Measurements from ENCODE around the gene TMEM255B. TPM values are rescaled to one million over a fixed set of nuclear protein-coding genes. Genes with fewer than 3 reads are reported as not detected.

Gene TMEM255B
- total RNA-seq, 1 donor from 2014 or later, result 0.89 TPM

DNA sequence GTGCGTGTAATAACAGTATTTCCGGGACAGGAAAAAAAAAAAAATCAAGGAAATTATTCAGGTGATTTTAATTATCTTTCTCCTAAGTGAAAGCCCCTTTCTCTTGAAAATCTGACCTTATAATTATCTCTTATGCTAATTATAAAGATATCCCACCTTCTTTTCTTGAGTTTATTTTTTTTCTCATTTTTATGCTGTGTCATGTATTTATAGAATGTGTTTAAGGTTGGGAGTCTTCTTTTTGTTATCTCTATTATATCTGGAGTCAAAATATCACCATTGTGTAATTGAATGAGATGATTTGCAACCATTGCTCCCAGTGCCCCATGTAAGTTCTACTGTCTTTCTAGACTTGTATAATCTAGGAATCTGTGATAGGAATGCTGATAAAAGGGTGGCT is 3.0 kb downstream of the TMEM255B start:
- Mint-ChIP-seq H3K27me3 (ENCODE audit: unreplicated experiment) (peaks cover 28% of the 10 kb centered on the region), H3K36me3 (ENCODE audit: unreplicated experiment) (no peaks in the 10 kb centered on the region)

DNA sequence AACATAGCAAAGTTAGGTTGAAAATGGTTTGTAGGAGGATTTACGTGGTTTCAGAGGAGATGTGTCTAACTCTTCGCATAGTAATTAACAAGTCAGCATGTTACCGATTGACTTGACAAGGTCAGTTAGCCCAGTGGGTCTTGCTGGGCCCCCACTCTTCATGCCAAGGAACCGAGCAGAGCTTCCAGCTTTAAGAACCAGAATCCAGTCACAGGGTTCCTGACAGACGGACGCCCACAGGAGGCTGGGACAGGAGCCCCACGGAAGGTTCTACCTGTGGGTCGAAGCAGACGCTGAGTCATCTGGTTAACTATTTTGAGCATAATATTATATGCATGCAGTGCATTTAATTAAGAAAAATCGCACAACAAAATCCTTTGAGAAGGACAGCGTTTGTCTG is 3.5 kb downstream of the TMEM255B start:
- H3K27ac Mint-ChIP-seq (ENCODE audit: unreplicated experiment), result no peak overlapping the region
- no peak overlapping the region for H3K4me3 Mint-ChIP-seq (ENCODE audit: unreplicated experiment)
- H3K4me1 Mint-ChIP-seq (ENCODE audit: unreplicated experiment), result peaks cover 17% of the 10 kb centered on the region
- no peak for DNase-seq (ENCODE audit: extremely low spot score, unreplicated experiment)
- H3K27me3 Mint-ChIP-seq (ENCODE audit: unreplicated experiment), result peaks cover 28% of the 10 kb centered on the region
- TF ChIP-seq, protein P1, sequence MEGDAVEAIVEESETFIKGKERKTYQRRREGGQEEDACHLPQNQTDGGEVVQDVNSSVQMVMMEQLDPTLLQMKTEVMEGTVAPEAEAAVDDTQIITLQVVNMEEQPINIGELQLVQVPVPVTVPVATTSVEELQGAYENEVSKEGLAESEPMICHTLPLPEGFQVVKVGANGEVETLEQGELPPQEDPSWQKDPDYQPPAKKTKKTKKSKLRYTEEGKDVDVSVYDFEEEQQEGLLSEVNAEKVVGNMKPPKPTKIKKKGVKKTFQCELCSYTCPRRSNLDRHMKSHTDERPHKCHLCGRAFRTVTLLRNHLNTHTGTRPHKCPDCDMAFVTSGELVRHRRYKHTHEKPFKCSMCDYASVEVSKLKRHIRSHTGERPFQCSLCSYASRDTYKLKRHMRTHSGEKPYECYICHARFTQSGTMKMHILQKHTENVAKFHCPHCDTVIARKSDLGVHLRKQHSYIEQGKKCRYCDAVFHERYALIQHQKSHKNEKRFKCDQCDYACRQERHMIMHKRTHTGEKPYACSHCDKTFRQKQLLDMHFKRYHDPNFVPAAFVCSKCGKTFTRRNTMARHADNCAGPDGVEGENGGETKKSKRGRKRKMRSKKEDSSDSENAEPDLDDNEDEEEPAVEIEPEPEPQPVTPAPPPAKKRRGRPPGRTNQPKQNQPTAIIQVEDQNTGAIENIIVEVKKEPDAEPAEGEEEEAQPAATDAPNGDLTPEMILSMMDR (IDR thresholded peaks at IDR 0.05), result no peak
- no peaks in the 10 kb centered on the region for H3K36me3 Mint-ChIP-seq (ENCODE audit: unreplicated experiment)
- H3K9me3 Mint-ChIP-seq (ENCODE audit: unreplicated experiment), result no peaks in the 10 kb centered on the region

More for the DNA sequence above, 3.0 kb downstream of the TMEM255B start:
- Mint-ChIP-seq H3K27ac (ENCODE audit: unreplicated experiment) (no peak overlapping the region), H3K4me1 (ENCODE audit: unreplicated experiment) (peaks cover 17% of the 10 kb centered on the region), H3K4me3 (ENCODE audit: unreplicated experiment) (no peak overlapping the region), H3K9me3 (ENCODE audit: unreplicated experiment) (no peaks in the 10 kb centered on the region)
- TF ChIP-seq, protein P1 (IDR thresholded peaks at IDR 0.05), result no peak
- DNase-seq (ENCODE audit: extremely low spot score, unreplicated experiment), result no peak

DNA sequence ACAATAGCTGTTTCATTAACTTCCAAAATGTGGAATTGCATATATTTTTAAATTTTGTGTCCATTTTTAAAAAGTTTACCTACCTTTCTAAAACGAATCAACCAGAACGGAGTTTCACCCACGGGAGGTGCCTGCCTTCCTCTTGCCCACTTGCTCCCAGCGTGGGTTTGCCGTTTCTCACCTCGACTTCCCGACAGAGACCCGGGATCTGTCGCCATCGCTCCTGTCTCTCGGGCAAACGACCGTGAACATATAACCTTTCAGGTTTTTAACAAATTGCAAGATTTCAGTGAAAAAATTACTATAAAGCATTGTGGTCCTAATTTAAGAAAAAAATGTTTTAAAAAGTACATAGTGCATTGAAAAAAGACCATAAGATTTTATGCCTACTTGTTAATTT is 4.2 kb downstream of the TMEM255B start:
- no peak for DNase-seq (ENCODE audit: extremely low spot score, unreplicated experiment)
- Mint-ChIP-seq H3K4me1 (ENCODE audit: unreplicated experiment) (peaks cover 17% of the 10 kb centered on the region), H3K27me3 (ENCODE audit: unreplicated experiment) (peaks cover 28% of the 10 kb centered on the region), H3K9me3 (ENCODE audit: unreplicated experiment) (no peaks in the 10 kb centered on the region), H3K36me3 (ENCODE audit: unreplicated experiment) (no peaks in the 10 kb centered on the region), H3K4me3 (ENCODE audit: unreplicated experiment) (no peak overlapping the region), H3K27ac (ENCODE audit: unreplicated experiment) (no peak overlapping the region)
- TF ChIP-seq, protein P1 (IDR thresholded peaks at IDR 0.05), result no peak

DNA sequence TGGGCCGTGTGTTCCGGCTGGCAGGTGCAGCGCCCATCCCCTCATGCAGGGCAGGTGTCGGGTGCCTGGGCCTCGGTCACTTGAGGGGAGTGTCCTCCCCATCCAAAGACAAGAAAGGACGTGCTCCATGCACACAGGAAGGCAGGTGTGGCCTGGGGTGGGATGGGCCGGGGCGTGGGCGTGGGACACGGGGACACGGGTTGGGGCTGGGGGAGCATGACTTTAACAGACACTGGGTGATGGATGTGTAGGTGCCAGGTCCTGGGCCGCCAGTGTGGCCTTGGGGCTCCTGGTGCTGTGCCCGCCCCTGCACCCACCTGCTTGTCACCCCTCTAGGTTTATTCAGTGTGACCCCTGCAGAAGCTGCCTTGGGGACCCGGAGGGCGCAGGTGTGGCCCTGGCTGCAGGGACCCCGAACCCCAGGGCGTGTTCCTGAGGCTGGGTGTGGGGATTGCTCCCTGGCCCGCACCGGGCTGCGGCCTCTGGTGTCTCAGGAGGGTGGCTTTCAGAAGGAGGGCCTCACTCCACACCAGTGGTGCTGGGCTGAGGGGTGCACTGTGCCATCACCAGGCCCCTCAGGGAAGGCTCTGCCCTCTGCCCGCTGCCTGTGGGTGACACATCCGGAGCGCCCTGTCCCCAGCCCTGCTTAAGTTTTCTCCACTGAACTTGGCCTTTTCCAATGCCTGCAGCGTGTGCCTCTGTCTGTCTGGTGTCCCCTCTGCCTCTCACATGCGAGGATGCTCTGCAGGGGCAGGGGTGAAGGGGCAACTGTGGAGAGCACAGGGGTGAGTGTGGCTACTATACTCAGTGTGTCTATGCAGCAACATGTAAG is 5.2 kb downstream of the TMEM255B start:
- H3K36me3 Mint-ChIP-seq (ENCODE audit: unreplicated experiment), result no peaks in the 10 kb centered on the region
- peaks cover 14% of the 10 kb centered on the region for H3K4me1 Mint-ChIP-seq (ENCODE audit: unreplicated experiment)
- no peak for DNase-seq (ENCODE audit: extremely low spot score, unreplicated experiment)
- TF ChIP-seq, protein P1 (IDR thresholded peaks at IDR 0.05), result no peak
- H3K4me3 Mint-ChIP-seq (ENCODE audit: unreplicated experiment), result no peak overlapping the region
- H3K27me3 Mint-ChIP-seq (ENCODE audit: unreplicated experiment), result peaks cover 28% of the 10 kb centered on the region
- H3K27ac Mint-ChIP-seq (ENCODE audit: unreplicated experiment), result no peak overlapping the region
- no peaks in the 10 kb centered on the region for H3K9me3 Mint-ChIP-seq (ENCODE audit: unreplicated experiment)

DNA sequence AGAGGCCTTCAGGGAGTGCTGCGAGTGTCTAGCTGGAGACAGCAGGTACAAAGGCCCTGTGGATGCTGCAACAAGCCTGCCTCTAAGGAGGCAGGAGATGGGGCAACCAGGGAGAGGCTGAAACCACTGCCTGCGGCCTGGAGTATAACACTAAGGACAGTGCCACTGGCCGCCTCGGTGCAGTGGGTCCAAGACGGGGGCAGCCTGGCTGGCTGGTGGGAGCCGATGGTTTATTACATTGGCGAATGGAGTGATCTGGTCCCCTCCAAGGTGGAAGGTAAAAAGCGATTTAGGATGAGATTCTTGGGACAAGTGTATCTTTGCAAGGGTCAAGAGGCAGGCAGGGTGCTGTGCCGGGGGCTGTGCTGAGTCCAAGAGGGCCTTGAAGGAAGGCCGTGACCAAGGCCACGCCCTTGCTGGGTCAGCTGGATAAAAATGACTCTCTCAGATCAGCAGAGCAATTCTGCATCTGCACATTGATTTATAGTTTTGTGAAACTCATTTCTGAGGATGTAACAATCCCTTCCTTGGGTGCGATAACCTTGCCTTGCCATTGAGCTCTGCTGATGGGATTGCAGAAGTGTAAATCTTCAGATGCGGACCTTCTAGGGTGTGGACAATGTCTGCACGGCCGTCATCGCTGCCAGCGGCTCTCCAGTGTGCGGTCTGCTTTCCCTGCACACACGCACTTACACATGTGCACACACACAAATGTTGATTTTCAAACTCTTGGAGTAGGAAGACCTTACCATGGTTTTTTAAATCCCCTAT is 6.0 kb downstream of the TMEM255B start:
- H3K27me3 Mint-ChIP-seq (ENCODE audit: unreplicated experiment), result peaks cover 28% of the 10 kb centered on the region
- H3K27ac Mint-ChIP-seq (ENCODE audit: unreplicated experiment), result no peak overlapping the region
- H3K36me3 Mint-ChIP-seq (ENCODE audit: unreplicated experiment), result no peaks in the 10 kb centered on the region
- H3K4me1 Mint-ChIP-seq (ENCODE audit: unreplicated experiment), result peaks cover 7% of the 10 kb centered on the region
- DNase-seq (ENCODE audit: extremely low spot score, unreplicated experiment), result no peak
- no peak overlapping the region for H3K4me3 Mint-ChIP-seq (ENCODE audit: unreplicated experiment)
- no peaks in the 10 kb centered on the region for H3K9me3 Mint-ChIP-seq (ENCODE audit: unreplicated experiment)
- TF ChIP-seq, protein P1 (IDR thresholded peaks at IDR 0.05), result no peak
